ENCODE data around the gene PARD3.

GRCh38 chr10:34094961-34095360 is 720.1 kb downstream of the PARD3 start:
- TF ChIP-seq CTCF (IDR thresholded peaks at IDR 0.05) (no peak), POLR2A (IDR thresholded peaks at IDR 0.05) (no peak)

All from Peyer's patch (tissue), 4 donors.